Esophagus squamous epithelium (tissue), 4 donors: ENCODE data around the gene TVP23C.

ENCODE experiments used
- CTCF ChIP-seq, 6 experiments: fragments of 450-650 bp in 4 of 6; fragments of 200-600 bp in 2 of 6; sonication (generic) in 2 of 6; IDR thresholded peaks; one replicate each; pipeline ENCODE4 v1.5.1; 2016 to 2019; ENCODE audit warnings: antibody characterized with exemption in 6 of 6, mild to moderate bottlenecking in 4 of 6, moderate library complexity in 4 of 6
- POLR2A ChIP-seq, 4 donors: fragments of 450-650 bp; IDR thresholded peaks; one replicate each; pipeline ENCODE4 v1.6.1; 2017; ENCODE audit warnings: antibody characterized with exemption in 4 of 4, mild to moderate bottlenecking in 4 of 4, moderate library complexity in 3 of 4

GRCh38 chr17:15509095-15509494 is 54.2 kb downstream of the TVP23C start:
- TF ChIP-seq CTCF (IDR thresholded peaks at IDR 0.05) (no peak), POLR2A (IDR thresholded peaks at IDR 0.05) (no peak)
